GM21723 (cell line): ENCODE results near the gene ATP8B3.

Experiments used
- ATAC-seq: cut with Tn5 transposase; IDR thresholded peaks from one replicate; pipeline ENCODE4 v1.9.1; 2021; ENCODE audit warnings: mild to moderate bottlenecking, moderate library complexity; ENCODE audit not compliant: unreplicated experiment

Gene ATP8B3

GRCh38 chr19:1851654-1852580 lies 39.8 kb upstream of the ATP8B3 start:
- ATAC-seq, result no peak

GRCh38 chr19:1850809-1851653 lies 39.0 kb upstream of the ATP8B3 start:
- ATAC-seq, result no peak

- no peak for ATAC-seq
Observed at GRCh38 chr19:1849886-1850398, 37.9 kb upstream of the ATP8B3 start.

GRCh38 chr19:1849132-1849474 lies 37.0 kb upstream of the ATP8B3 start:
- ATAC-seq, result no peak

GRCh38 chr19:1848399-1849131 lies 36.5 kb upstream of the ATP8B3 start, which contains the start of gene REXO1:
TSS of gene REXO1 (minus strand) at chr19:1848483. CDS start at chr19:1848358, 125 bp downstream.
- peak; percentile 65 for ATAC-seq

GRCh38 chr19:1847684-1848398 lies 35.8 kb upstream of the ATP8B3 start:
- ATAC-seq, result peak; percentile 24

- ATAC-seq, result no peak
Observed at GRCh38 chr19:1847348-1847683, 35.2 kb upstream of the ATP8B3 start.

- ATAC-seq, result no peak
Observed at GRCh38 chr19:1846517-1847204, 34.6 kb upstream of the ATP8B3 start.

GRCh38 chr19:1845642-1846041 lies 33.6 kb upstream of the ATP8B3 start:
- no peak for ATAC-seq

GRCh38 chr19:1845125-1845515 lies 33.0 kb upstream of the ATP8B3 start:
- no peak for ATAC-seq

- ATAC-seq, result no peak
Observed at GRCh38 chr19:1844513-1845124, 32.5 kb upstream of the ATP8B3 start.

- no peak for ATAC-seq
Observed at GRCh38 chr19:1843646-1844394, 31.7 kb upstream of the ATP8B3 start.

- no peak for ATAC-seq
Observed at GRCh38 chr19:1843116-1843515, 31.0 kb upstream of the ATP8B3 start.

- no peak for ATAC-seq
Observed at GRCh38 chr19:1841209-1841924, 29.3 kb upstream of the ATP8B3 start.

- no peak for ATAC-seq
Observed at GRCh38 chr19:1840541-1841115, 28.6 kb upstream of the ATP8B3 start.

- no peak for ATAC-seq
Observed at GRCh38 chr19:1839658-1840540, 27.8 kb upstream of the ATP8B3 start.

- ATAC-seq, result no peak
Observed at GRCh38 chr19:1837625-1838105, 25.6 kb upstream of the ATP8B3 start.
